ENCODE measurements around the gene ERICH6B. TPM values are rescaled to one million over a fixed set of nuclear protein-coding genes. Genes with fewer than 3 reads are reported as not detected.

Gene ERICH6B
- total and polyA plus RNA-seq, 2 of the 8 experiments (the other 6 are each of a cell fraction or from before 2014, with no cell fraction given) = not detected

- TF ChIP-seq CHD7 (IDR thresholded peaks at IDR 0.05; ENCODE audit: insufficient replicate concordance, low read length) = no peak
Measured at GRCh38 chr13:45548281-45548680, 67.3 kb downstream of the ERICH6B start (continued).
